Activated CD8-positive, alpha-beta memory T cell treated with anti-CD3 and anti-CD28 coated beads, Interleukin-2, amount 10 ng/mL, durations not matched to agents 7 days and 5 days (primary cell): ENCODE results near the gene ATP2B2. TPM values are rescaled to one million over a fixed set of nuclear protein-coding genes. Genes with fewer than 3 reads are reported as not detected.

Experiments used
- ATAC-seq: fragments of 150-1000 bp; cut with Tn5 transposase; one replicate; pipeline ENCODE4 v1.10.0; 2021; ENCODE audit warnings: moderate library complexity
- CTCF ChIA-PET: fragments of 350-600 bp; sonication (Branson Sonifier 250); formaldehyde crosslinking; loops from one replicate; lab custom pipeline; 2021; ENCODE audit warnings: antibody characterized with exemption; lab: Charles Lee
- DNase-seq: peaks from one replicate; pipeline ENCODE4 v3.0.0-alpha.2; 2020
- H3K27ac Mint-ChIP-seq: one replicate; pipeline ENCODE4 v1.8.0; 2021; ENCODE audit warnings: mild to moderate bottlenecking, mixed read lengths
- H3K27me3 Mint-ChIP-seq: one replicate; pipeline ENCODE4 v1.8.0; 2021; ENCODE audit warnings: mixed read lengths
- H3K36me3 Mint-ChIP-seq: one replicate; pipeline ENCODE4 v1.8.0; 2021; ENCODE audit warnings: mild to moderate bottlenecking, mixed read lengths
- H3K4me1 Mint-ChIP-seq: one replicate; pipeline ENCODE4 v1.8.0; 2021; ENCODE audit warnings: mixed read lengths
- H3K4me3 Mint-ChIP-seq: one replicate; pipeline ENCODE4 v1.8.0; 2021; ENCODE audit warnings: mild to moderate bottlenecking, moderate library complexity, mixed read lengths
- H3K9me3 Mint-ChIP-seq: one replicate; pipeline ENCODE4 v1.8.0; 2022; ENCODE audit warnings: low read depth, mixed read lengths
- total RNA-seq, 2 experiments: library from RNA; stranded (reverse); gene quantifications; one replicate each; pipeline ENCODE4 v1.2.3, GENCODE V29; 2021

Gene ATP2B2
- total RNA-seq, 2 experiments from 2014 or later, result not detected

GRCh38 chr3:10317311-10317960 is 187.9 kb downstream of the ATP2B2 start:
- H3K4me1 Mint-ChIP-seq, result peaks cover 26% of the 10 kb centered on the region
- no peak overlapping the region for H3K27ac Mint-ChIP-seq
- CTCF ChIA-PET, result interaction anchor here (0.8 to 1.0 kb wide), 2 partner anchors 385 to 432 kb away, joined by 3 read pairs; no protein-coding TSS in a partner anchor
- H3K27me3 Mint-ChIP-seq, result no peaks in the 10 kb centered on the region
- ATAC-seq (no peak), DNase-seq (no peak)
- H3K9me3 Mint-ChIP-seq, result no peaks in the 10 kb centered on the region
- no peak overlapping the region for H3K4me3 Mint-ChIP-seq
- peaks cover 11% of the 10 kb centered on the region for H3K36me3 Mint-ChIP-seq

GRCh38 chr3:10315771-10316344 is 189.5 kb downstream of the ATP2B2 start:
- peaks cover 24% of the 10 kb centered on the region for H3K4me1 Mint-ChIP-seq
- no peaks in the 10 kb centered on the region for H3K27me3 Mint-ChIP-seq
- H3K9me3 Mint-ChIP-seq, result no peaks in the 10 kb centered on the region
- no peak for ATAC-seq
- no peak for DNase-seq
- CTCF ChIA-PET, result interaction anchor here (0.9 kb wide), 1 partner anchor 382 kb away, joined by 4 read pairs; the partner anchor contains the start of gene CRELD1
- no peak overlapping the region for H3K27ac Mint-ChIP-seq
- peaks cover 13% of the 10 kb centered on the region for H3K36me3 Mint-ChIP-seq
- H3K4me3 Mint-ChIP-seq, result no peak overlapping the region

- Mint-ChIP-seq H3K36me3 (peaks cover 20% of the 10 kb centered on the region), H3K4me3 (no peak overlapping the region), H3K27me3 (no peaks in the 10 kb centered on the region), H3K27ac (no peak overlapping the region), H3K9me3 (no peaks in the 10 kb centered on the region), H3K4me1 (peaks cover 28% of the 10 kb centered on the region)
- ATAC-seq (no peak), DNase-seq (no peak)
- CTCF ChIA-PET, result no interaction called here
Measured at GRCh38 chr3:10315101-10315500, 190.3 kb downstream of the ATP2B2 start.

GRCh38 chr3:10312861-10313260 is 192.5 kb downstream of the ATP2B2 start:
- peaks cover 31% of the 10 kb centered on the region for H3K36me3 Mint-ChIP-seq
- H3K9me3 Mint-ChIP-seq, result no peaks in the 10 kb centered on the region
- CTCF ChIA-PET, result no interaction called here

GRCh38 chr3:10312391-10312790 is 193.0 kb downstream of the ATP2B2 start:
- CTCF ChIA-PET, result no interaction called here

More at GRCh38 chr3:10312861-10313260, 192.5 kb downstream of the ATP2B2 start:
- no peak overlapping the region for H3K27ac Mint-ChIP-seq
- H3K27me3 Mint-ChIP-seq, result no peaks in the 10 kb centered on the region
- DNase-seq (no peak), ATAC-seq (no peak)
- peaks cover 14% of the 10 kb centered on the region for H3K4me1 Mint-ChIP-seq
- H3K4me3 Mint-ChIP-seq, result no peak overlapping the region

GRCh38 chr3:10311710-10312109 is 193.7 kb downstream of the ATP2B2 start:
- DNase-seq (no peak), ATAC-seq (no peak)
- Mint-ChIP-seq H3K4me3 (no peak overlapping the region), H3K27ac (no peak overlapping the region), H3K9me3 (no peaks in the 10 kb centered on the region), H3K36me3 (peaks cover 36% of the 10 kb centered on the region), H3K27me3 (no peaks in the 10 kb centered on the region), H3K4me1 (peaks cover 14% of the 10 kb centered on the region)
- CTCF ChIA-PET, result no interaction called here

More at GRCh38 chr3:10312391-10312790, 193.0 kb downstream of the ATP2B2 start:
- peaks cover 35% of the 10 kb centered on the region for H3K36me3 Mint-ChIP-seq
- H3K9me3 Mint-ChIP-seq, result no peaks in the 10 kb centered on the region
- no peaks in the 10 kb centered on the region for H3K27me3 Mint-ChIP-seq
- DNase-seq (no peak), ATAC-seq (peak; percentile 20)
- H3K4me3 Mint-ChIP-seq, result no peak overlapping the region
- peaks cover 14% of the 10 kb centered on the region for H3K4me1 Mint-ChIP-seq
- H3K27ac Mint-ChIP-seq, result no peak overlapping the region

- Mint-ChIP-seq H3K27me3 (no peaks in the 10 kb centered on the region), H3K9me3 (no peaks in the 10 kb centered on the region), H3K4me3 (no peak overlapping the region), H3K4me1 (peaks cover 14% of the 10 kb centered on the region), H3K27ac (peak overlapping the region; percentile 16), H3K36me3 (peaks cover 40% of the 10 kb centered on the region)
- DNase-seq (no peak), ATAC-seq (no peak)
- CTCF ChIA-PET, result interaction anchor here (1.5 kb wide), 1 partner anchor 10 kb away, joined by 5 read pairs; the partner anchor contains the start of gene SEC13
Measured at GRCh38 chr3:10310578-10310977, 194.8 kb downstream of the ATP2B2 start.

- no peaks in the 10 kb centered on the region for H3K9me3 Mint-ChIP-seq
- ATAC-seq (no peak), DNase-seq (no peak)
- H3K36me3 Mint-ChIP-seq, result peaks cover 43% of the 10 kb centered on the region
- no peaks in the 10 kb centered on the region for H3K27me3 Mint-ChIP-seq
- H3K27ac Mint-ChIP-seq, result no peak overlapping the region
- no peak overlapping the region for H3K4me3 Mint-ChIP-seq
- CTCF ChIA-PET, result interaction anchor here (1.5 kb wide), 1 partner anchor 11 kb away, joined by 5 read pairs; the partner anchor contains the start of gene SEC13
- H3K4me1 Mint-ChIP-seq, result peaks cover 14% of the 10 kb centered on the region
Measured at GRCh38 chr3:10309736-10310135, 195.7 kb downstream of the ATP2B2 start.

- ATAC-seq (no peak), DNase-seq (no peak)
- H3K4me1 Mint-ChIP-seq, result peaks cover 14% of the 10 kb centered on the region
- H3K27me3 Mint-ChIP-seq, result no peaks in the 10 kb centered on the region
- CTCF ChIA-PET, result no interaction called here
- no peak overlapping the region for H3K27ac Mint-ChIP-seq
- no peak overlapping the region for H3K4me3 Mint-ChIP-seq
- no peaks in the 10 kb centered on the region for H3K9me3 Mint-ChIP-seq
- peaks cover 43% of the 10 kb centered on the region for H3K36me3 Mint-ChIP-seq
Measured at GRCh38 chr3:10308678-10309077, 196.7 kb downstream of the ATP2B2 start.

GRCh38 chr3:10306156-10306555 is 199.2 kb downstream of the ATP2B2 start:
- no peak overlapping the region for H3K27ac Mint-ChIP-seq
- H3K4me1 Mint-ChIP-seq, result peaks cover 12% of the 10 kb centered on the region
- no peak for DNase-seq
- H3K36me3 Mint-ChIP-seq, result peaks cover 48% of the 10 kb centered on the region
- CTCF ChIA-PET, result interaction anchor here (0.6 kb wide), 1 partner anchor 10 kb away, joined by 4 read pairs; no protein-coding TSS in a partner anchor
- ATAC-seq, result no peak
- no peak overlapping the region for H3K4me3 Mint-ChIP-seq
- no peaks in the 10 kb centered on the region for H3K27me3 Mint-ChIP-seq
- H3K9me3 Mint-ChIP-seq, result no peaks in the 10 kb centered on the region

- H3K27me3 Mint-ChIP-seq, result no peaks in the 10 kb centered on the region
- no peak for DNase-seq
- H3K4me3 Mint-ChIP-seq, result no peak overlapping the region
- H3K36me3 Mint-ChIP-seq, result peaks cover 47% of the 10 kb centered on the region
- peaks cover 5% of the 10 kb centered on the region for H3K4me1 Mint-ChIP-seq
- CTCF ChIA-PET, result interaction anchor here (0.8 kb wide), 1 partner anchor 15 kb away, joined by 3 read pairs; the partner anchor contains the start of gene SEC13
- H3K27ac Mint-ChIP-seq, result no peak overlapping the region
- ATAC-seq, result no peak
- no peaks in the 10 kb centered on the region for H3K9me3 Mint-ChIP-seq
Measured at GRCh38 chr3:10305331-10305902, 200.0 kb downstream of the ATP2B2 start.

- DNase-seq (no peak), ATAC-seq (no peak)
- Mint-ChIP-seq H3K27me3 (no peaks in the 10 kb centered on the region), H3K36me3 (peaks cover 45% of the 10 kb centered on the region), H3K4me1 (peaks cover 3% of the 10 kb centered on the region), H3K27ac (no peak overlapping the region), H3K4me3 (no peak overlapping the region), H3K9me3 (no peaks in the 10 kb centered on the region)
- CTCF ChIA-PET, result interaction anchor here (0.8 kb wide), 1 partner anchor 16 kb away, joined by 3 read pairs; the partner anchor contains the start of gene SEC13
Measured at GRCh38 chr3:10304905-10305304, 200.5 kb downstream of the ATP2B2 start.

GRCh38 chr3:10303785-10304184 is 201.6 kb downstream of the ATP2B2 start:
- Mint-ChIP-seq H3K9me3 (no peaks in the 10 kb centered on the region), H3K27me3 (no peaks in the 10 kb centered on the region), H3K36me3 (peaks cover 50% of the 10 kb centered on the region), H3K27ac (no peak overlapping the region), H3K4me1 (peaks cover 12% of the 10 kb centered on the region), H3K4me3 (no peak overlapping the region)
- DNase-seq, result no peak
- CTCF ChIA-PET, result interaction anchor here (1.4 kb wide), 1 partner anchor 18 kb away, joined by 3 read pairs; no protein-coding TSS in a partner anchor
- no peak for ATAC-seq
